Stimulated activated CD8-positive, alpha-beta memory T cell treated with anti-CD3 and anti-CD28 coated beads, Interleukin-4, amount 100 ng/mL, for 4 hours (primary cell): ENCODE measurements around the gene ZNF622.
"Not testable (repeated sequence)": the region's sequence is repeated elsewhere in the genome, so short reads cannot be mapped to it uniquely, and the experiment has no call there.

Experiments
- DNase-seq, 2 donors: peaks; one replicate each; pipeline ENCODE4 v3.0.0-alpha.2; 2020; ENCODE audit warnings: low read depth in 2 of 2, low spot score in 1 of 2

Gene ZNF622

DNA sequence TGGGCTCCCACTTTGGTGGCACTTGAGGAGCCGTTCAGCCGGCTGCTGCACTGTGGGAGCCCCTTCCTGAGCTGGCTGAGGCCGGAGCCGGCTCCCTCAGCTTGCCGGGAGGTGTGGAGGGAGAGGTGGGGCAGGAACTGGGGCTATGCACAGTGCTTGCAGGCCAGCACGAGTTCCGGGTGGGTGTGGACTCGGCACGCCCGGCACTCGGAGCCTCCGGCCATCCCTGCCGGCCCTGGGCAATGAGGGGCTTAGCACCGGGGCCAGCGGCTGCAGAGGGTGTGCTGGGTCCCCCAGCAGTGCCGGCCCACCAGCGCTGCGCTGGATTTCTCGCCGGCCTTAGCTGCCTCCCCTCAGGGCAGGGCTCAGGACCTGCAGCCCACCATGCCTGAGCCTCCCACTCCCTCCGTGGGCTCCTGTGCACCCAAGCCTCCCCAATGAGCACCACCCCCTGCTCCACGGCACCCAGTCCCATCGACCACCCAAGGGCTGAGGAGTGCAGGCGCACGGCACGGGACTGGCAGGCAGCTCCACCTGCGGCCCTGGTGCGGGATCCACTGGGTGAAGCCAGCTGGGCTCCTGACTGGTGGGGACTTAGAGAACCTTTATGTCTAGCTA, 29.4 kb downstream of the ZNF622 start:
- DNase-seq: not testable (repeated sequence)

DNA sequence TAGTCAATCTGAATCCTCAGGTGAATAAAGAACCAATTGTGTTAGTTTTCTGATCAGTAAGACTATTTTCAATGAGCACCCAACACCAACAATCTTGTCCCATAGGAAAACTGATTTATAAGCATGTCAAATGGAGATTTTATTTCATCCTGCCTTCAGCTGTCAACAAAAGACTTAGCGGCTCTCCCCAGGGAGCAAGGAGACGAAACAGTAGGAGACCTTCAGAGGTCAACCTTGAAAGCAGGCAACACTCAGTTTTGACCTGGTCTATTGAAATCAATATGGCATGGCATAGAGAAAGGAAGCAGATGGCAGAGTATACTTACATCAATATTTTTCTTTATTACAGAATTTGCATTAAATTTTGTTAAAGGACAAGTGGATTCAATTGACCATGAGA, 34.1 kb downstream of the ZNF622 start:
- DNase-seq: no peak

DNA sequence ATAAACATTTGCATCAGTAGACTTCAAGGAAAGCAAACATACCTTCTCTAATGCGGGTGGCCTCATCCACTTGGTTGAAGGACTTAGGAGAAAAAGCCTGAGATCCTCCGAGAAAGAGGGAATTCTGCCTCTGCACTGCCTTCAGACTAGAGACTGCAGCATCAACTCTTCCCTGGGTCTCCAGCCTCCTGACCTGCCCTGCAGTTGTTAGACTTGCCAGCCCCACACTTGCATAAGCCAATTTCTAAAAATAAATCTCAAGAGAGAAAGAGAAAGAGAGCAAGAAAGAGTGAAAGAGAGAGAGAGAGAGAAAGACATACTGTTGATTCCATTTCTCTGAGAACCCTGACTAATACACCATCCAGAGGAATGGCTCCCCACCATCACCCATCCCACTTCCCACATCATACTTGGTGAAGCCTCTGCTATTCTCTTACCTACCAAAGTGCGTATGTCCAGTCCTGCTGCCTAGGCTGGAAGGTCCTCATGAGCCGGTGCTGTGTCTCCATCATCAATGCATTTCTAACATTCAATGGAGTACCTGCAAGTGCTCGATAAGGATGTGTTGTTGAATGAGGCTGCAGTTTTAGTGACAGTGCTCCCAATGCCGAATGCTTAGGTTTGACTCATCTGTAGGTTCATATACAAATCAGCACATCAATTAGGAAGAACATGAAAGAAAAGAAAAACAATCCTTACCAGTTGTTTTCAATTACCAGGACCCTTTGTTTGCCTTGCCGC, 35.1 kb downstream of the ZNF622 start:
- no peak for DNase-seq

DNA sequence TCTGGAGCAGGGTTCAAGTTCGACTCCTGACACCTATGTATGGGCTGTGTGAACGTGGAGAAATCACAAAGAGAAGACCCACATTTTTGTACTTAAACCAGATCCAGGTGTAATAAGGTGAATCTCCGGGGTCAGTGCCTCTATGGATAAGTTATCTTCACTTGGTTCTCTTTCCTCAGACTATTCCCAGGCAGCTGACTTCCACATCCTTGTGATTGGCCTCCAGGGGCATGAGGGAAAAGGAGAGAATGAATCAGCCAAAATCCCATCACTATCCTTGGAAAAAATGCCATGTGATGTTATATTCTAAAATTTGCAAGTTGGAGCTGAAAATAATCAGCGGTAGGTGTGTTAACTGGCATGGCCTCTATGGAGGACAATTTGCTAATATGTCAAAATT, 37.2 kb downstream of the ZNF622 start:
- no peak for DNase-seq

DNA sequence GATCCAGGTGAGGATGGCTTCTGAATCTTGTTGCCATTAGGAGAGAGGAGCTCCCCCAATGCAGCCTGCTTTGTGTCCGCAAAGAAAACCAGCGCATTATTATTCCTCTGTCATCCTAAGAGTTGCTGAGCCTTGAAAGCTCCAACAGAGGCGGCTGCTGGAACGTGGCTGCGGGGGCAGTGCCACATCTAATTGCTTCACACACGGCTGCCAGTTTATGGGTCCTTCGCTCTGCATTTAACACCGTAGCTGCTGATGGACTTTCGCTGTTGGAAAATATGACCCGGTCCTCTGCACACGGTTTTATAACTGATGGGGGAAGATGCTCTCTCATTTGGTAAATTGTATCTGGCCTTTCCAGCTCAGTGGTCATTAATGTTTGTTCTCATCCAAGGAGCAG, 38.0 kb downstream of the ZNF622 start:
- no peak for DNase-seq

DNA sequence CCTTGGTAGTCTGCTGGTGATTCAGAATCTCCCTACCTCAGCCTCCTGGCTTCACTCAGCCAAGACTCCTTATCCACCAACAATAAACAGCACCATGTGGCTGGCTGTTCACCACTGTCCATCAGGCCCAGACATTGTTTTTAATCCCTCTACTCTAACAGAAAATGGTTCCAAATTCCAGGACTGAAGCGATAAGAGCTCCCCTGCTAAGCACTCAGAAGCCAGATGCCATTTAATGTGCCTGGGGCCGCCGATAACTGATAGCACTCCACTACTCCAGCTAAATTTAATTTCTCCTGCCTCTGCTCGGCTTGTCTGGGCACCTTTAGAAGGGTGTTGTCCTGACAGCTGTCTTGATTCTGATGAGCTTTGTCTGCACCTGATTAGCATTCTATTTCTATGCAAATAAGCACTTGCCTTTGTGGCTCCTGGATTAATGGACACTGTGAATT, 47.1 kb downstream of the ZNF622 start:
- no peak for DNase-seq

DNA sequence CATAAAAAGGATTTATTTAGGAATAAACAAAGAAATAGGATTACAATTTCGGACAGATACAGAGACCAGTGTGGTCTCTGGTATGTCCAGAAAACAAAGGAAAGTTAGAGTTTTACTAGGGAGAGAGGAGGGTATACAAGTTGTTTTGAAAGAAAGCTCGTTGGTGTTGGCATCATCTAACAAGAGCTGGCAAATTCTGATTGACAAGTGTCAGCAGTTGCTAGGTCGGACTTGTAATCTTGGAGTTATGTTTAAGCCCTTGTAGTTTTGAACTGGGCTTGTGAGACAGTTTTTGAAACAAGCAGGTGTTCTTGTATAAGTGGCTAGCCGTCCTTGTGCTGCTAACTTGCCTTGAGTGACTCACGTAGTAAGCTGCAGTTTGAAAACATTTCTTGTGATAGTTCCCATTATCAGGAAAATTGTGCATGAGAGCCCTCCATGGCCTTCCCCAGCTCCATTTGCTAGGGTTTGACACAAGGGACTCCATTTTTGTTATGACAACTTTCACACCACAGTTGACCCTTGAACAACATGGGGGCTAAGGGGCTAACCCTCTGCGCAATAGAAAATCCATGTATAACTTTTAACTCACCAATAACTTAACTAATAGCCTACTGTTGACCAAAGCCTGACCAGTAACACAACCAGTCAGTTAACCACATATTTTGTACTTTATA, 48.1 kb downstream of the ZNF622 start:
- DNase-seq: no peak

DNA sequence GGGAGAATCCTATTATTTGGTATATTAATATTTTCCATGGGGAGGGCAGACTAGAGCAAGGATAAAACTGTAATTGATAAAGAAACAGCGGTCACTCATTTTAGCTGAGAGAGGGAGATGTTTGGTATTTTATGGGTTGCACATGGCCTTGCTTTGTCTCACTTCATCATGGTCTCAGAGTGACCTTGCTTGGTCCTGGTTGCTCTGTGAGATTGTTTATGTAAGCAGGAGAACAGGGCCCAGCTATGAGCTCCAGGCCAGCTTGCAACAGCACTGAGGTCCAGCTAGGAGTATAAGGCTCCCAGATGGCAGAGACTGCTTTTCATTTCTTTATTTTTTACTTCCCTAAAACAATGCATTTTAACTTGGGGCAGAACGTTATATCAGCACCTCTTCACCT, 50.7 kb downstream of the ZNF622 start:
- no peak for DNase-seq

DNA sequence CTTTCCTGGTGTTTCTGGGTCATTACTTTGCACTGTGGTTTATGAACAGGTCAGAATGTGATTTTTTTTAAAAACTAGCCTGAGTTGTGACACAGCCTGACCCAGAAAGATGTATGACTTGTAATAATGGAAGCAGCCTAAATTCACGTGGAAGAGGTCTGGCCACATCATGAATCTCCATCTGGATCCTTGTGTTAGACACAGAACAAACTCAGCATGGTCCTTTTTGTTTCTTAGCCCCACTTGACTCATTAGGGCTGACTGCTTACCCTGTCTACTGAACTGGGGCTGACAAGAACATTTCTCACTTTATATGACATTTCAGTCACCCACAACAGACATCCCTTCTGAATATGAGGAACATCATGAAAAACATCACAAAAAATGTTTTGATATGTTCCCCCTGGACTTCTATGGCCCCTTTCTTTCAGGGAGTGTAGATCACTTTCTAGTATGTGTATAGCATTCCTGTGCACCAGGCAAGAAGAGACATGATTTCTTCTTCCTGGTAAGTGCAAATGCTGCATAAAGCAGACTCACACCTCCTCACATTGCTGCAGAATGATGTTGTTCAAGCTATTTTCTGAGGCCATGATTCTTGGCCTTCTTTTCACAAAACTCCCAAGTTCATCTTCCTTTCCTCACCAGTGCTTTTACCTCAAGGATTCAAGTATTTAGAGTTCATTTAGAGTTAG, 52.3 kb downstream of the ZNF622 start:
- no peak for DNase-seq

DNA sequence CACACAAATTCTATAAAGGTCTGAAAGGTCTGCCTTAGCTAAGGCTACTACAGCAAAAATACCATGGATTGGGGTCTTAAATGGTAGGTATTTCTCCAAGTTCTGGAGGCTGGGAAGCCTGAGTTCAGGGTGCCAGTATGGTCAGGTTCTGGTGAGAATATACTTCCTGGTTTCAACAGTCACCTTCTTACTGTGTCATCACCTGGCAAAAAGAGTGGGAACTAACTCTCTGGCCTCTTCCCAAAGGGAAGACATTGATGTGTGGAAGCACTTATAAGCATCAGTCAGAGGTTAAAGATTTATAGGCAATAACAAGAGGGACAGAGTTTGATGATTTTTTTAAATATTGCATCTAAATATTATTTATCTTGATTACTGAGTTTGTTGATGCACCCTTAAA, 53.0 kb downstream of the ZNF622 start:
- DNase-seq: no peak

DNA sequence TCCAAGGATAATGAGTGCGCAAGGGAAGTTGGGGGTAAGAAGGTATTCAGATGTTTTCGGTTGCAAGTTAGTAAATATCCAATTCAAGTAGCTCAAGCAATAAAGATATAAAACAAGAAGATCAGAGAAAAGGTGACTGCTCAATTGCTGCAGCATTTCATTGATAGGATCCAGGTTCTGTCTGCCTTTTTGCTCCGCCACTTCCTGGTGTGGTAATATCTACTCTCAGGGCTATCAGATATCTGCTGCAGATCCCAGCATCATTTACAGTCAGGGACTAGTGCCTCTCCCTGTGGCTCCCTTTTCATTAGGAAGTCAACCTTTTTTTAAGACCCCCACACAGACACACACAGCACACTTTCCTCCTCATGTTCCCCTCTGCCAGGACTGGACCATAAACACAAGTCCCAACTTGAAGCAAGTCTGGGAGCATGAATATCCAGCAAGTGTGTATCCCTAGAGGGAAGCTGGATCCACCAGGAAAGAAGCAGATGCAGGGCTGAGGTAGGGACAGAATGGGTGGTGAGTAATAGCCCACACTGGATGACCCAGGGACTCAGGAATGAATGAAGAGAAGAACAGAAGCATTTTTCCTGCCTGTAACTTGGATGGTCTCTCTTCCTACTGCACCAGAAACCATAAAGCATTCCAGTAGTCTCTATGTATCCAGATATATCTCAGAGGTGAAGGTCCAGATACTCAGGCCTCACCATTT, 53.7 kb downstream of the ZNF622 start:
- DNase-seq: no peak

DNA sequence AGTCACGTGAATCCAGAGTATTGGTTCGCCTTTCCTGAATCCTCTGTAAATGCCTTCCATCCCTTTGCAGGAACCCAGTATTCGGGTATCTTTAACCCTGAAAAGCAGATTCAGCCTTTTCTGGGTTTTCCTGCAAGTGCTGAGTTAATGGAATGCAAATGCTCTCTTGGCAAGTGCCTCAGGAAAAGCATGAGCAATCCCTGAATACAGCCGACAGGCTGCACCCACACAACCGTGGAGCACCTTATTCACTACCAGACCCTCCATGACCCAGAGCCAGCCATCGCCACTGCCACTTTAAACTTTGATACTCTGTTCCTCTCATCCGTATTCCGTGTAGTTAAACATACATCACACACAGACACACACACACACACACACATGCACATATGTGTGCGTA, 54.4 kb downstream of the ZNF622 start:
- DNase-seq: no peak

DNA sequence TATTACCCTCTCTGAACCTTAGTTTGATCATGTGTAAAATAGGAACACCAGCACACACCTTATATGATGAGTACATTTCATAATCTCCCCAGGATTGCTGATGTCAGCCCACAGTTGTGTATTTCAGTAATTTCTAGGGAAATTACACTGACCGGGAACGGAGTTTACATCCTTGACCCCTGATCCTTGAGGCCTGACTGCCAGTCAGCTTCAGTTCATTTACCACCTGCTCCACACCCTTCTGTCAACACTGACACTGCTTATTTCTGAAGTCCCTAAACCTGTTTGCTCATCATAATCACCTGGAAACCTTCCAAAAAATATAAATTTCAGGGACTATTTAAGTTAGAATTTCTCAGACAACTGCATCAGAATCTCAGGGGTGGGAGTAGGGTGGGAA, 55.3 kb downstream of the ZNF622 start:
- DNase-seq: no peak

DNA sequence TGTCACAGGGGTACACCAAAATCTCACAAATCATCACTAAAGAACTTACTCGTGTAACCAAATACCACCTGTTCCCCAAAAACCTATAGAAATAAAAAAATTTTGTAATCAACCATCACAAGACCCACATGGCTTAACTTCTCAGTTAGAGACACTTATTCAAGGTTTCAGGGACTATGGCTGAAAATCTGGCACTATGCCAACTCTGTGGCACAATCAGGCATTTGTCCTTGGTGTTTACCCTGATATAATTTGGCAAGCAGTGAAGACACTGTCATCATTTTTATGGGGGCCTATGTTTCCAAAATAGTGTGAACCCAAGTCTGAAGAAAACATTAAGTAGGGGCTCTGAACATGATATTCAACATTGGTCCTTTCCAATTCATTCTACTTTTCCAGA, 59.0 kb downstream of the ZNF622 start:
- DNase-seq: no peak

DNA sequence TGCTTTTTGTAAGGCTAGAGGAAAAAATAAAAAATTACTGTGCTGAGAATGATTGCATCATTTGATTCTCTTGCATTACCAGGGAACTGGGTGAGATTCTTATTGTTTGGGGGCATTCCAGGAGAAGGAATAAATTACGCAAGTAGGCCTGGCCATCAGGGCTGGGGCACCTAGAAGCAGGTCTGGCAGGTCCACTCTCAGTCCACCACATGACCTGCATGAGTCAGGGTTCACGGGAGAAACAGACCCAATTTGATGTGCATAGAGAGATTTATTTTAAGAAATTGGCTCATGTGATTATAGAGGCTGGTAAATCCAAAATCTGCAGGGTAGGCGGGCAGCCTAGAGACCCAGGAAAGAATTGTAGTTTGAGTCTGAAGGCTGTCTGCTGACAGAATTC, 59.6 kb downstream of the ZNF622 start:
- no peak for DNase-seq
